A172 (cell line): ENCODE results near the gene TRABD2B. TPM values are rescaled to one million over a fixed set of nuclear protein-coding genes. Genes with fewer than 3 reads are reported as not detected.

Experiments
- DNase-seq: peaks from one replicate; pipeline ENCODE4 v3.0.0-alpha.2; 2015; ENCODE audit warnings: low spot score
- total RNA-seq: library from RNA; depleted of rRNA; stranded (reverse); fragments of >200 nt; shearing (Covaris generic); gene quantifications from 2 replicates; pipeline ENCODE4 v1.2.3, GENCODE V29; 2014

Gene TRABD2B
- total RNA-seq, 1 experiment from 2014 or later, result 2.0 TPM

DNA sequence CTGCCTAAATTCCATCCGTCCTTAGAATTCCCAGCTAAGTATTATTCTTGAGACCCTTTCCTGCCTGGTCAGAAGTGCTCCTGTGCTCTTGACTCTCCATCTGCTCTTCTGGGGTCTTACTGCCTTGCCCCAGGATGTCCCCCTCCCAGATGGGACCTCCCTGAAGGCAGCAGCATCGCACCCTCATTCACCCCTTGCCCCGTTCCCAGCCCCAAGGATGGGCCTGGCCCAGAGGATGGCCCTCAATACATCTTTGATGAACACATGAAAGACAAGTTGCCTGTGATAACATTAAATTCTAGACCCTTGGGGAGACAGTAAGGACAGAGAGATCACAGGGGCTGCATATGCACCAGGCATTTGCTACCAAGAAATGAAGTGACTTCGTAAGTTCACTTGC, 167.2 kb downstream of the TRABD2B start:
- DNase-seq, result no peak

DNA sequence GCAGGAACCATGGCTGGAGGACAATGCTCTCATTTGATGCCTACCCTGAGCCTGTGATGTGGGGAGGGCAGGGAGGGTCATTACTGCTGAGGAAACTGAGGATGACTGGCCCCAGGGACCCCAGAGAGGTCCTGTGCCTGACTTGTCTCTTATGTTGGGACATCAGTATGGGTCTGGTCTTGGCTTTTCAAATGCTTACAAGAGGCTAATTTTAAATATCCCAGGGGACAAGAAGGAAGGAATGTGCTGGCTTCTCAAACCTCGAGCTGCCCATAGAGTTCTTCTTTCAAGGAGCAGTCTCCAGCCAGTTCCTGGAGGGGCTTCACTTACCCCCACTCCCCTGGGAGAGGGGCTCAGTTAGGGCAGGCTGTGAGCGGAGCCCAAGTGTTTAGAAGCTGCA, 168.2 kb downstream of the TRABD2B start:
- DNase-seq, result no peak

DNA sequence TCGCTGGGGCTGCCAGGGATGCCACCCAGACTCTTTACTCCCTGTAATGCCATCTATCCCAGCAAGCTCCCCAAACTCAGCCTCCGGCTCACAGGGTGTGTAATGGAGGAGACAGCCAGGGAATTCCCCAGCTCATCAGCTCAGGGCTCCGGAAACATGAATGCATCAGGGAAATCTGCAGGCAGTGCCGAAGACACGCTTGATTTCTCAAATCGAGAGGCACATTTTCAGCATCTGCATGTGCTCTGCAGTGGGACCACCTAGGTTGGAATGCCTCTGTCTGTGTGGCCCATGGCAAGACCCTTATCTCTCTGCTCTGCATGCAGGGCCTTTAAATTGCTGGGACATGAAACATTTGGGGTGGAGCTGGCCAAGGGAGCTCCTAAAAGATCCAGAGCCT, 170.1 kb downstream of the TRABD2B start:
- DNase-seq, result no peak

DNA sequence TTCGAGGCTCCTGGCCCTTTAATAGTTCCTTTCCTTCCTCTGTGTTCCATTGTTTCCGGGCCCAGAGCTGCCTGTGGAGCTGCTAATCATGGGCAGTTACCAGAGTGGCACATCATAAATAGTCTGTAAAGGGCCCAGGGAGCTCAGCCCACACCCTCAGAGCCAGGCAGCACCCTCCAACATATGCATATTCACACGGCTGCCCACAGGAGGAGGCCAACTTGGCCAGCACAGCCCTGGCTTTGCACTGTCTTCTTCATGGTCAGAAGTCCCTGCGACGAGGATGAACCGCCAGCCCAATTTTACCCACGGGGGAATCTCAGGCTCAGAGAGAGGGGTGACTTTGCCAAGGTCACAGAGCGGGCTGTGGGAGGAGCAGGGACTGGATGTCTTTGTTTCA, 172.5 kb downstream of the TRABD2B start:
- no peak for DNase-seq

DNA sequence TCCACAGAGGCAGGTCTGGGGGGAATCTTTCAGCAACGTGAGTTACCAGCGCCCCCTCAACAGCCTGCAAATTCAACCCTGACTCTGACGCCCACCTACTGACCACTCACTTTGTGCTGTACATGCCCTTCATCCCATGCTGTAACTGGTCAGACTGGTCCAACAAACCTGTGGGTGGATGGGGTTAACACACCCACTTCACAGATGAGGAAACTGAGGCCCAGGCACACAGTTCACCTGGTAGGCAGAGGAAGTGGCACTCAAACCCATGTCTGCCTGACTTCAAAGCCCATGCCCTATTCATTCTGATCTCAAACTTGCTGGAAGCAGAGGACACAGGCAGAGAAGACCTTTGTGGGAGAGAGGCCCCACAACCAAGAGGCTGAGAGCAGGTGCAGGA, 172.9 kb downstream of the TRABD2B start:
- DNase-seq, result no peak

DNA sequence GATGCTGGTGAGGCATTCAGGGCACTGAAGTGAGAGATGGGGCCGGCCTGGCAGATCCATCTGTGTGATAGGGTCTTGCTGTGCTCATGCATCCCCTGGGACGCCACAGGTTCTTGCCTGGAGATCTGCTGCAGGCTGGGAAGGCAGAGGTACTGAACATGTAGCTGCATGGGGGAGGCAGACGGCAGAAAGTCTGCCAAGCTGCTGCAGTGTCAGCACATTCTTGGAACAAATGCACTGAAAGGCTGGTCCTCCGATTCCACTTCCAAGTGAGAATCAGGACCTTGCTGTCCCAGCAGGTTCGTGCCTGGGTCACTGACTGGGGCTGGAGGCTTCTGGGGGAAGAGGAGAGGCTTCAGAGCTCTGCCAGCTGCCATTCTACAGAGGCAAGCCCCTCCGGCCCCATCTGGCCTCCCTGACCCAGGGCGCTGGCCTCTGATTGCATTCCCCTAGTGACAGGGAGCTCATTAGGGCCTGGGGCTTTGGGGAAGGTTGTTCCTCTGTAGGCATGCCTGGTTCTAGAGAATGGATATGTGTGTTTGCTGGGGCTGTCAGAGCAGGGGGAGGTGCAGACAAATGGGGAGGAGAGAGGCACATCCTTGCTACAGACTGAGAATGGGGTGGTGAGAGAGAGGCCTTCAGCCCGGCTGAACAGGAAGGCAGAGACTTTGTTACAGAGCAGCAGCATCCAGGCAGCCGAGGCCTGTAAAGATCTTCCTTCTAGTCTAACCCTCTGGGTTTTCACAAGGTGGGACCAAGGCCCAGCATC, 174.0 kb downstream of the TRABD2B start:
- no peak for DNase-seq

DNA sequence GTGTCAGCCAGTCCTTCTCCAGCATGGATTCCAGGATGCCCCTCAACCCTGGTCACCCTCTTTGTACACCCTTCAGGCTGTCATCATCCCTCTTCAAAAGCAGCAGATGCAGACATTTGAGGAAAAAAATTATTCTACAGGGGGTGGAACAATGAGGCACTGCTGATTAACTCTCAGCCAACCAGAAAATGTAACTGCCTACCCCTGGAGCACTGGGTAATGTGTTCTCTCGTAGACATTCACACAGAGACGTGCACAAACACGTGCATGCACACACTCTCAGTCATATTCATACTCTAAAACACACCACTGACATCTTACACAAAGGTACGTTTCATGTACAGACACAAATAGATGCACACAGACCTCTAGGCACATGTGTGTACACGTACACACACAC, 175.4 kb downstream of the TRABD2B start:
- no peak for DNase-seq

DNA sequence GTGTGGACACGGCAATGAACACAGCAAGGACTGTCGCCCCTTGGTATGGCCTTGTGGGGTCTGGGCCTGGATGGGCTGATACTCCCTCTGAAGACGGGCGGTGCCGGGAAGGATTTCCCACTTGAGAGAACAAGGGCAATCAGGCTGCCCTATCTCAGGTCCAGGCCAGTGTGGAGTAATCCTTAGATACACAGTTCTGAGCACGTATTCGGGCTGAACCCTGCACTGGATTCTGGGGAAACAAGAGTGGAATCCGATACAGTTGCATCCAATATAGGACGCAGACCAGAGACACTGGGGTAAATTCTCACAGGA, 177.7 kb downstream of the TRABD2B start:
- no peak for DNase-seq

DNA sequence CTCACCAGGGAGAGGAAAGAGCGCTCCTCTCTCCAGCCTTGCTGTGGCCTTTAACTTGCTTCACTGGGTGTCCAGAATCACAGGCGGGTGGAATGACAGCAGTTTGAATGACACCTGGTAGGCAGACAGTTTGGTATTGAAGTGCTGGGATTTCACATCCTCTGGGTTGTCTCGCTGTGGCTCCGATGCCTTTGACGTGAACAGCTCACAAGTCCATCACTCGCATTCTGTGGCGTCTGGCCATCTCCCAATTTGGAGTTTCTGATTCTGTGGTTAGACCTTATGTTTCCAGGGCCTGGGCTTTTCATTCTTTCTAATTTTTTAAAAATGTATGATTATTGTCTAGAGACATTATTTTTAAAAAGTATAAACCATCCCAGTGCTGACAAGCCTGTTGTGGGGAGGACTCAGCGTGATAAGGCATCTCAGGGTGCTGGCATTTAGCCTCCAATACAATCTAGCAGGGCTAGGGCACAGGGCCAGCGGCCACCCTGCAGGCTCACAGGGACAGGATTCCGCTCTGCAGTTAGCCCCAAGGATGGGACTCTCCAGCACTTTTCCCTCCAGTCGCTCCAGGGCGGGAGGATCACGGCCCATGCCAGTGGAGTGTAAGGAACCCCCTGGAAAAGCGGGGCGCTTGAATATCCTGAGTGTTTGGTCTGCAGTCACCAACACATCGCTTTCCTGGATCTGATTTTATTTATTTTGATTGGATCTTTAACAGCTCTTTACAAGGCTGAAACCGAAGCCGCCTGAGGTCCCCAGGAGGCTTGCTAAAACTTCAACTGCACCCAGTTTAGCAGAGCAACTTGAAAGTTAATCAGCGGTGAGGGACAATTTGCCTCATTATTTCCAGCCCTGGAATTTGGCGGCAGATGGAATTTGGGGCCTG, 178.3 kb downstream of the TRABD2B start:
- DNase-seq, result no peak

DNA sequence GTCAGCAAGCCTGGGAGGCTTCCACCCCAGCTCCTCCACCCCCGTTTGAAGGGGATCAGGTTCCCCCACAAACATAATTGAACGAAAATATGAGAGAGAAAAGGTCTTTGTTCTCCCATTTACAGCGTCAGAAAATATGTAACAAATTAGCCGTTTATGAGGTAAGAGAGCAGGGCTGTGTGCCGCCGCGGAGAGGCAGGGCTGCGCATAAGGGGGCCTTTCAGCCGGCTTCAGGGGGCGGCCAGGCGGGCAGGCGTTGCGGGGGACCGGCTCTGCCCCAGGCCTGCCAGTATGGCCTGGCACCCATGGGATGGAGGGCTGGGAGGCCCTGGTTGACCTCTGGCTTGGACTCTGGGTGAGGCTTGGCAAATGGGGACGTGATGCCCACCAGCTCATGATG, 179.3 kb downstream of the TRABD2B start:
- DNase-seq, result no peak

DNA sequence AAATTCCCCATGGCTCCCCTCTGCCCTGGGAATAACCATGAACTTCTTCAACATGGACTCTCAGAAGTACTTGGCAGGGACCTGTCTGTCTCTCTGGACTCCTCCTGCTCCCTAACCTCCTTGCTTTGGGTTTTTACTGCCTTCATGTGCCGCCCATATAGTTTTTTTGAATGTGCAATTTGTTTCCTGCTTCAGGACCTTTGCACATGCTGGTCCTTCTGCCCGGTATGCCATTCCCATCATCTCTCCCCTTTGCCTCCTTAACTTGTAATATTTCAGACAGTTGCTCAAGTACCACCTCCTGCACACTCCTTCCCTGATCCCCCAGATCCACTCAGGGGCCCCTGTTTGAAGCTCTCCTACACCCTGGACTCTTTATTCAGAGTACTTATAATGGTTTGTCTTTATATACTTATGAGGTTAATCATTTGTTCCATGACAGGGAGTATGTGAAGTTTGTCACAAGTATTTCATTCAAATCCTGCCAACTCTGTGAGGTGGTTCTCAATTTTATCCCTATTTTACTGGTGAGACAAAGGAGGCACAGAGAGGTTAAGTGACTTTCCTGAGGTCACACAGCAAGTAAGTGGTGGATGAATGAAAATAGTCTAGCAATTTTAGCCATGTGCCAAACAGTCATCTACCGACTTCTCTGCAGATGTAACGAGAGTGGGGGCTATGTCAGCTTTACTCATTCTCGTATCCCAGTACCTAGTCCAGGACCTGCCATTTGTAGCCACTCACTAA, 180.7 kb downstream of the TRABD2B start:
- DNase-seq, result no peak

DNA sequence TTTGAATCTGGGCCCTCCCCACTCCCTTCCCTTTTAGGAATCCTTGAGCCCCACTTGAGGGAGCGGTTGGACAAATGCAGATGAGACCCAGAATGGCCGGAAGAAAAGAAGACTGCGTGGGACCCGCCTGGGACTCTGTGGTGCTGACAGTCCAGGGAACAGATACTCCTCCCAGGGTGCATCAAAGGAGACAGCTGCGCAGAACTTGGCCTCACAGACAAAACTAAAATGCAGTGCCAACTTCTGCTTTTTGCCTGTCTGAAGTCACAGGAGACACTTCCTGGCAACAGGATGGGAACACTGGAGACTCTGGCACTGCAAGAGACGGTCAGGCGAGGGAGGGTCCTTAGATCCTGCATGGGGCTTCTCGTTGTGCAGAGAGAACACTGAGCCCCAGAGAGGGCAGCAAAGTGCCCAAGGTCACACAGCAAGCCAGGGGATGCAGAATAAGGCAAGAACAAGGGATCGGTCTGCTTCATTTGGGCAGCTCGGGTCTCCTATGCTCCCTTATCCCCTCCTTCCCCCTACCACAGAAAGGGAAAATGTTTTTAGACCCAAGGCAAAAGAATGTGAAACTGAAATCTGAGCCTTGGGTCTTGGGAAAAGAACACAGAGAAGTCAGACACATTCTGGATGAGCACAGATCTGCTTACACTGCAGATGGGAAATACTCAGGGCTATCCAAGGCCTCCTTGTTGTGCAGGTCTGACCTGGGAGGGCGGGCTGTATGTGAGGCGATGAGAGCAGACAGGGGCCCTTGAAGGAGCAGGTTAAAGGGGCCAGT, 182.4 kb downstream of the TRABD2B start:
- no peak for DNase-seq

DNA sequence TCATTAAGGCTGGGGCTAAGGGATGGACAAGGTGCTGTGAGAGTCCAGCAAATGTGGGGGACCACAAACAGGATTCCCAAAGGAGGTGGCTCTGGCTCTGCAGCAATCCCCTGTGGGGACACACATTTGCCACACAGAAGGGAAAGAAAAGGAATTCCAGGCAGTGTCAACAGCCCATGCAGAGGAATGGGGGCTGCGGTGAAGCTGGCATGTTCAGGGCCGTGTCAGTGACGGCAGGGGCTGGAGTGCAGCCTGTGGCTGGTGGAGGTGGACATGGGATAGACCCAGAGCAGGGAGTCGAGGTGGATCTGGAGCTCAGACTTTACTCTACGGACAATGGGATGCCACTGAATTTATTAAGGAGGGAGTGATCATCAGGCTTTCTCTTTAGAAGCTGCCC, 183.2 kb downstream of the TRABD2B start:
- no peak for DNase-seq

DNA sequence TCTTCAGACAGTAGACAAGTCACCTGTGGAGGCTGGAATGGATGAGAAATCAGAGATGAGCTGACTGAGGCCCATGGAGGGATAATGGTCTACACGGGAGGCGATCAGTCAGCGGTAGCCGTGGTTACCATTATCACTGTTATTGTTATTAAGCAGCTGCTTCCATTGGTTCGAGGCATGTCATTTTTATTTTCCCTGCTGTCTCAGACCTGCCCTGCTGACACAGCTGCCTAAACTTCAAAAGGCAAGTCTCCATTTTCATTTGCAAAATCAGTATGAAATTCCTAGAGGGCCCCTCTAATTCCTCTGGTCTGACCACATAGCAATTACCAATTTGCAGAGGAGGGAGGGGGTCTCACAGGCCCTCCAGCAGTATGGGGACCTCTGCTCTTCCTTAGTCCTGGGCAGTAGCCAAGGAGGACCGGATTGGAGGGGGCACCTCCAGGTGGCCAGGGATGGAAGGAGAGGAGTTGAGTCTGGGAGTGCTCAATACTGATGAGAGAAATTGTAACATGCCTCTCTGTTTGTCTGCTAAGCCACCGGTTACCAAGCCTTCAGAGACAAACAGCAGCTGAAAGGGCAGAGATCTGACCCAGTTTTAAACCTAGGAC, 184.2 kb downstream of the TRABD2B start:
- DNase-seq, result no peak

DNA sequence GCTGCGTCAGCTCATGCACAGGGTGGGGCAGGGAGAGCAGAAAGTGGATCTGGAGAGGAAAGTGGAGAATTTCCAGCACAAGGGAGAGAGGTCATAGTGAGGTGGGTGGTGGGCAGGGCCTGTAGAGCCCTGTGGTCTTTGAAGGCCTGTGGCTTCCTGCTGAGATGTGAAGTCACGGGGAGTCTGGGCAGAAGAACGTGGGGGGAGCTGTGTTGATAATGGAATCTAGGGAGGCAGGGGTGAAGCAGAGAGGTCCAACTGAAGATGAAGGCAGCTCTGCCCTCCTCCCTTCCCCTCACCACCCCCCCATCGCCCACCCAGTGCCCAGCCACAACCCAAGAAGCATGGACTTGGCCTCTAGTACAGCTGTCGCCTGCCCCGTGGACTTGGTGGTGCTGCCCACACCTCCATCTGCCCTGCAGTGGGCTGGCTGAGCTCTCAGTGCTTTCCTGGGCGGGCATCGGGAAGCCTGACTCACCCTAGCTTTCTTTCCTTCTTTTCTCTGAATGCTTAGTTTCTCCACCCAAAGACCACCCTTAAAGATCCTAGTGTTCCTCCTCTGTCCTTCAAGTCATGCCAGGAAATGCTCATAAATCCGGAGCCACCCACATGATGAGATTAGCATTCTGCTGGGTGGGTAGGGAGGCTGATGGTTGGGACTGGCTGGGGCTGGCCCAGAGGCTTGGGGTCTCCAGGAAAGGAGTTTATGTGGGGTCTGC, 186.1 kb downstream of the TRABD2B start:
- DNase-seq, result no peak

DNA sequence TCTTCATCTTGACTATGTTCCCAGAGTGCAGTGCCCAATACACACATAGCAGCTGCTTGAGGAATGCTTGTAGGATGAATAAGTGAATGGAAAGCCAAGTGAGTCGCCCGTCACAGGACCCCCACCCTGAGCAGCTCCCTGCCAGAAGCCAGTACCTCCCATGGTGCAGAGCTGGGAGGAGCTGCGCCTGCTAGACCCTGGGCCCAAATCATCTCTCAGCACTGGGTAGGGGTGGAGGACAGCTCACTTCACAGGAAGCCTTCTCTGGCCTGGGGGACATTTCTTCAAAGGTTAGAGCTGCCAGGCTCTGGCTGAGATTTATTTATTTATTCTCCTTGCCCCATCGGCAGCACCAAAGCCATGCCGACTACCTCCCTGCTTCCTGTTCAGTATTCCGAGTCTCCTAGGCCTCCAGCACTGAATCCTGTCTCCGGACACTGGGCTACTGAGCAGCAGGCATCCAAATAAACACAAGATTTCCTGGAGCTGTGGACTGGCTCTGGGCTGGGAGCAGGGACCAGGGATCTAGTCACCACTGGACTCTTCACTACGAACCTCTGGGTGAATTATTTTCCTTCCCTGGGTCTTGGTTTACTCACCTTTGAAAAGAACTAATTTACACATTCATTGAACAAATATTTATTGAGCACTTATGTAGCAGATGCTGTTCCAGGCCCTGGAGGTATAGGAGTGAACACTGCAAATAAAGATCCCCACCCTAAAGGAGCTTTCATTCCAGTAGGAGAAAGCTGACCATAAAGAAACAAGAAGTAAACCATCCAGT, 187.7 kb downstream of the TRABD2B start:
- DNase-seq, result peak; percentile 14

DNA sequence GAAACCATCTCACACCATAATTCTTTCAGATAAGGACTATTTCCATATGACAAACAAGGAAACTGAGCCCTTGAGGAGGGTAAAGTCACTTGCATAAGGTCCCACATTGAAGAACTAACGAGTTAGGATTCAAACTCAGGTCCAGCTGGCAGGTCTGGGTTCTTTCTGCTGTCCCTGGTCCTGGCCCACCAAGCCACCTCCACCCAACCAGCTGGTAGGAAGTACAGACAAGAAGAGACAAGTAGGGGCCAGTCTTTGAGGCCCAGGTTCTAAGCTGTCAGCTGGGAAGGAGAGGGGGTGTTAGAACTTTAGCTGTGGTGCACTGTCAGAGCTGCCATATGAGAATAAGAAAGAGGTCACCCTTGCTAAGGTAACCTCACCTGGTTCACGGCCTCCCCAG, 188.6 kb downstream of the TRABD2B start:
- no peak for DNase-seq

DNA sequence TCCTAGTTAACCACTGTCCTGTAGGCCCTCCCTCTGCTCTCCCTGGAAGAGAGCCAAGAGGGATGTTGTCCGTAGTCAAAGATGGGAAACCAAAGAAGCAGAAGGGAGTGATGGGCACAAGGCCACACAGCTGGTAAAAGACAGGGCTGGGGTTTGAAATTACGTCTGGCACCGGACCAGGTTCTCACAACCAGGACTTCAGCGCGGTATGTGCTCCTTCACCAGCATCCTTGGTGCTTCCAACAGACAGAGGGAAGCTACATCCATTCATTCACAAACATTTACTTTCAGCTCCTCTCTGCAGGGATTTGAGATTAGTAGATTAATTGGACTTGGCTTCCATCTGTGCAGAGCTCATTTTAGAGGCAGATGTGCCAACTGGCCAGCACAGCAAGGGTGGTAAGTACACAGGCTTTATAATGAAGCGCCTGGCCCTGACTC, 191.2 kb downstream of the TRABD2B start:
- DNase-seq, result no peak

DNA sequence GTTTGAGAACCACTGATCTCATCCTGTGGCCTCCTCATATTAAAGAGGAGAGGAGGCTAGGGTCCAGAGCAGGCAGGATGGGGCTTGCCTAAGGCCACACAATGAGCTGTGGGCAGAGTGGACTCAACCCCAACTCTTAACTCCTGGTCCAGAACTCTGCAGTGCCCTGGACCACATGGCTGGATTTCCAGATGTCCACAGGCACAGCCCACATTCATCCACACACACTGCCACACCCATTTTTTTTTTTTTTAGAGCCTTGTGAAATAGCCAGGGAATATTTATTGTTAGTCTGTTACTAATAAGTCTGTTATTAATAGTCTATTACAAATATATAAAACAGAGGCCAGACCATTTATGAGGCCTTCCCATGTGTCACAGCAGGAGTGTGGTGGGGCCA, 192.2 kb downstream of the TRABD2B start:
- no peak for DNase-seq
